ENCODE measurements around the gene THOC2. TPM values are rescaled to one million over a fixed set of nuclear protein-coding genes. Genes with fewer than 3 reads are reported as not detected.

Gene THOC2
- total and polyA plus RNA-seq, 2 of the 8 experiments (the other 6 are each of a cell fraction or from before 2014, with no cell fraction given): 32.7 to 68.8 TPM

DNA sequence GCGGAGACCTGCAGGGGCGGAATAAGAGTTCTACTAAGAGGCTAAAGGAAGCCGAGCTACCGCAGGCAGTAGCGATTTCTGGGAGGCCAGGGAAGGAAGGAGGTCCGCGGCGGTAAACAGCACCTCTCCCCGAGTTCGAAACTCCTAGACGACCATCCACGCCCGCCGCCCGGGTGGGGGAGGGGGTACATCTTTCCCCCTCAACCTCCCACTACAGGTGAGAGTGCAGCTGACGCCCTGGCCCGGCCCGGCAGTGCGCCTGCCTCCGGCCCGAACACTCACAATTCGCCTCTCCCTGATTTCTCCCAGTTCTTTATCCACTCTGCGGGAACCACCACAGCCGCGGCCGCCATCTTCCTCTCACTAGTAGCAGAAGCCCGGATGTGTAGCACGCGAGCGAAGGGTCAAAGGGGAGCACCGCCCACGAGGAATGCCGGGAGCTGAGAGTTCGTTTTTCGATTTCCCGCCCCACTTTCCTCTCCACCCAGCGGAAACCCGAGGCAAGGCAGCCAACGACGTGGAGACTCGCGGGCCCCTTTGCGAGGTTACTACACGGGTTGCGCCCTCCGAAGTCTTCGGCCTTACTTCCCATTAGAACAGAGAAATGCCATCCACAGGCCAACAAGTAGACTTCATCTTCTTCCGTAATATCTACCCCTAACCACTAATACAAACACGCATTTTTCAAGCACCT lies at the start of gene THOC2 (continued):
- no peak for TF ChIP-seq SRF (IDR thresholded peaks at IDR 0.05; ENCODE audit: low read depth, low read length)
- peak; percentile 50; the same call in 1 of the 2 replicates for TF ChIP-seq TBP (IDR thresholded peaks at IDR 0.05; ENCODE audit: low read depth, low read length)
- no peak for TF ChIP-seq CBX5 (IDR thresholded peaks at IDR 0.05; ENCODE audit: low read depth, low read length)
- peak; percentile 45 to 67 for TF ChIP-seq POLR2A (IDR thresholded peaks at IDR 0.05; ENCODE audit: control extremely low read depth in 1 of 2, low read depth in 2 of 2, low read length in 2 of 2)
- no peak for TF ChIP-seq BACH1 (IDR thresholded peaks at IDR 0.05; ENCODE audit: low read length)
- no peak for TF ChIP-seq MAFK (IDR thresholded peaks at IDR 0.05; ENCODE audit: low read depth, low read length)
- TF ChIP-seq CREB1 (IDR thresholded peaks at IDR 0.05): 0 out of 2 replicates have a peak, but pooled peaks have one; percentile 9
- TF ChIP-seq PHF8 (conservative IDR thresholded peaks at IDR 0.05; ENCODE audit: low read depth, low read length): peak; percentile 78
- TF ChIP-seq ZNF274 (IDR thresholded peaks at IDR 0.05; ENCODE audit: borderline replicate concordance, extremely low read depth, low read length): no peak
- peak; percentile 52; the same call in 1 of the 2 replicates for TF ChIP-seq POLR2AphosphoS5 (IDR thresholded peaks at IDR 0.05; ENCODE audit: low read depth, low read length)
- TF ChIP-seq KDM1A (IDR thresholded peaks at IDR 0.05; ENCODE audit: borderline replicate concordance, low read length): peak; percentile 52; the same call in 1 of the 2 replicates
- TF ChIP-seq RBBP5 (IDR thresholded peaks at IDR 0.05; ENCODE audit: borderline replicate concordance, low read depth, low read length): no peak
- TF ChIP-seq GABPA (IDR thresholded peaks at IDR 0.05; ENCODE audit: borderline replicate concordance, insufficient read depth, low read length): no peak
- TF ChIP-seq, protein P1, sequence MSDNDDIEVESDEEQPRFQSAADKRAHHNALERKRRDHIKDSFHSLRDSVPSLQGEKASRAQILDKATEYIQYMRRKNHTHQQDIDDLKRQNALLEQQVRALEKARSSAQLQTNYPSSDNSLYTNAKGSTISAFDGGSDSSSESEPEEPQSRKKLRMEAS (IDR thresholded peaks at IDR 0.05): peak; percentile 76
- no peak for TF ChIP-seq CTBP2 (IDR thresholded peaks at IDR 0.05; ENCODE audit: borderline replicate concordance, insufficient read depth, insufficient read length, low read length)
- no peak for TF ChIP-seq SUZ12 (IDR thresholded peaks at IDR 0.05; ENCODE audit: low read length)
- peak; percentile 54 for TF ChIP-seq KDM4A (IDR thresholded peaks at IDR 0.05; ENCODE audit: low read depth, low read length, severe bottlenecking)
- TF ChIP-seq SP2 (IDR thresholded peaks at IDR 0.05; ENCODE audit: low read length): no peak
- no peak for TF ChIP-seq SP1 (IDR thresholded peaks at IDR 0.05; ENCODE audit: low read depth, low read length)
- no peak for TF ChIP-seq EGR1 (IDR thresholded peaks at IDR 0.05; ENCODE audit: borderline replicate concordance, low read depth, low read length)
- no peak for TF ChIP-seq TEAD4 (IDR thresholded peaks at IDR 0.05; ENCODE audit: low read depth, low read length)
- no peak for TF ChIP-seq EP300 (IDR thresholded peaks at IDR 0.05; ENCODE audit: borderline replicate concordance in 1 of 2, low read depth in 2 of 2, low read length in 2 of 2)
- TF ChIP-seq, protein P2, sequence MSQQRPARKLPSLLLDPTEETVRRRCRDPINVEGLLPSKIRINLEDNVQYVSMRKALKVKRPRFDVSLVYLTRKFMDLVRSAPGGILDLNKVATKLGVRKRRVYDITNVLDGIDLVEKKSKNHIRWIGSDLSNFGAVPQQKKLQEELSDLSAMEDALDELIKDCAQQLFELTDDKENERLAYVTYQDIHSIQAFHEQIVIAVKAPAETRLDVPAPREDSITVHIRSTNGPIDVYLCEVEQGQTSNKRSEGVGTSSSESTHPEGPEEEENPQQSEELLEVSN (IDR thresholded peaks at IDR 0.05): peak; percentile 84
- TF ChIP-seq RXRA (IDR thresholded peaks at IDR 0.05; ENCODE audit: insufficient read depth, low read depth, low read length): no peak
